GM10248 (cell line): Measurements from ENCODE around the gene TBX19.
A peak's percentile ranks its signal among the peaks of the same experiment; 100 is the strongest.

Experiments
- CTCF ChIA-PET: fragments of 300-600 bp; sonication (Branson Sonifier 250); formaldehyde crosslinking; extraction: SDS; loops from one replicate; lab custom pipeline; 2021; ENCODE audit warnings: antibody characterized with exemption; lab: Yijun Ruan, JAX
- POLR2A ChIA-PET: fragments of 350-650 bp; sonication (Branson Sonifier 250); formaldehyde crosslinking; extraction: SDS; loops from one replicate; lab custom pipeline; 2020; ENCODE audit warnings: antibody characterized with exemption; lab: Yijun Ruan, JAX
- DNase-seq: peaks from one replicate; pipeline ENCODE4 v3.0.0; 2012; ENCODE audit errors: extremely low spot score
- TF ChIP-seq, protein P1 (sequence below): IDR thresholded peaks from 2 replicates; pipeline ENCODE4 v1.5.1; 2012; ENCODE audit warnings: mild to moderate bottlenecking, low read depth; ENCODE audit errors: extremely low read depth, missing control alignments, control extremely low read depth

The TBX19 gene

DNA sequence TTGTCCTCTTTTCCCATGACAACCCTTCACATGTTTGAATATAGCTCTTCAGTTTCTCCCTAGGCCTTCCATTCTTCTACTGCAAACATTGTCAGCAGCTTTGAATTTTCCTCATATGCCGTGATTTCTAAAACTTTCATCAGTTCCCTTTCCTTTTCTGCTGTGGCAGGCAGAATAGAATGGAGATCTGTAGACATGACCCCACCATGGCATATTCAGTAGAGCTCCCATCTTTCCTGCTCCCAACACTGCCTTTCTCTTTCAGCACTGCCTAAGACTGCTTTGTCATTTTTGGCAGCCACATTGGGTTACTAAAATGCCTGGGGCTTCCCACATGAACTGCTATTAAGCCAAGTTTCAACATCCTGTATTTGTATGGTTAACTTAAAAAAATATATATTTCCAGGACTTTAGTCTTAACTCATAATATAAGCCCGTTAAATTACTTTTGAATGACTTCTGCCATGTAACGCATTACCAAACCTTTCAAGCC lies 60.9 kb downstream of the TBX19 start:
- TF ChIP-seq, protein P1, sequence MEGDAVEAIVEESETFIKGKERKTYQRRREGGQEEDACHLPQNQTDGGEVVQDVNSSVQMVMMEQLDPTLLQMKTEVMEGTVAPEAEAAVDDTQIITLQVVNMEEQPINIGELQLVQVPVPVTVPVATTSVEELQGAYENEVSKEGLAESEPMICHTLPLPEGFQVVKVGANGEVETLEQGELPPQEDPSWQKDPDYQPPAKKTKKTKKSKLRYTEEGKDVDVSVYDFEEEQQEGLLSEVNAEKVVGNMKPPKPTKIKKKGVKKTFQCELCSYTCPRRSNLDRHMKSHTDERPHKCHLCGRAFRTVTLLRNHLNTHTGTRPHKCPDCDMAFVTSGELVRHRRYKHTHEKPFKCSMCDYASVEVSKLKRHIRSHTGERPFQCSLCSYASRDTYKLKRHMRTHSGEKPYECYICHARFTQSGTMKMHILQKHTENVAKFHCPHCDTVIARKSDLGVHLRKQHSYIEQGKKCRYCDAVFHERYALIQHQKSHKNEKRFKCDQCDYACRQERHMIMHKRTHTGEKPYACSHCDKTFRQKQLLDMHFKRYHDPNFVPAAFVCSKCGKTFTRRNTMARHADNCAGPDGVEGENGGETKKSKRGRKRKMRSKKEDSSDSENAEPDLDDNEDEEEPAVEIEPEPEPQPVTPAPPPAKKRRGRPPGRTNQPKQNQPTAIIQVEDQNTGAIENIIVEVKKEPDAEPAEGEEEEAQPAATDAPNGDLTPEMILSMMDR: no peak
- CTCF ChIA-PET: interaction anchor here (0.7 to 7.3 kb wide), 21 partner anchors 10 to 1204 kb away, joined by 3 to 69 read pairs (median 5); partner anchors contain the start of gene ATP1B1
- DNase-seq: no peak
- POLR2A ChIA-PET: no interaction called here

DNA sequence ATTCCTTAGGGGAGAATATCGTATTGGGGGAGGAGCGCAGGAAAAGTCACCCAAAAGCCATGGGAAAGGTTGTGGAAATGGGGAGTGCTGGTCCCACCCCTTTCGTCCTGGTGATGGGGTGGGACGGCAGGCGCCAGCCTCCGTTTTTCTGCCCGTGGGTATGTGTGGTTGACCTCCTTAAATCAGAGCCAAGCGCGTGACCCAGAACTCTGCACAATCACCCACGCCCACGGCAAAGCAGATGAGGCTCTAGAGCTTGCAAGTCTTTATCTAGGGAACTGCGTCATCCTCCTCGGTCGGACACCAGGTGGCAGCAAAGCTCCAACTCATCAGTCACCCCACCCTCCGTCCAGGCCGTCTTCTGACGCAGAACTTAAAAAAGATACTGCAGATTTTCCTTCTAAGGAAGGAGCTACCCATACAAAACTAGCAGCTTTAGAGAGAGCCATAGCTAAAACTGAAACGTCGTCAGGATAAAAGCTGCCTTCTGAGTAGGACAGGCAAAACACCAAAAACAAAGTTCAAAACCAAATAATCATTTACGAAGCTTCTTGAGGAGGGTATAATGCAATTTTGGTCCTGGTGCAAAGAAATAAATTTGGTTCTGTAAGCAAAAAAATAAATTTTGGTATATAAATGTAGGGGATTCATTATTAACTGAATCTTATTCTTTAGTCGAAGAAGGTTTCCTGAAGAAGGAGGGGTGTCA lies 62.0 kb downstream of the TBX19 start:
- CTCF ChIA-PET: interaction anchor here (0.6 to 7.3 kb wide), 85 partner anchors 11 to 1212 kb away, joined by 3 to 69 read pairs (median 4); partner anchors contain the start of genes ATP1B1, BLZF1 and NME7

DNA sequence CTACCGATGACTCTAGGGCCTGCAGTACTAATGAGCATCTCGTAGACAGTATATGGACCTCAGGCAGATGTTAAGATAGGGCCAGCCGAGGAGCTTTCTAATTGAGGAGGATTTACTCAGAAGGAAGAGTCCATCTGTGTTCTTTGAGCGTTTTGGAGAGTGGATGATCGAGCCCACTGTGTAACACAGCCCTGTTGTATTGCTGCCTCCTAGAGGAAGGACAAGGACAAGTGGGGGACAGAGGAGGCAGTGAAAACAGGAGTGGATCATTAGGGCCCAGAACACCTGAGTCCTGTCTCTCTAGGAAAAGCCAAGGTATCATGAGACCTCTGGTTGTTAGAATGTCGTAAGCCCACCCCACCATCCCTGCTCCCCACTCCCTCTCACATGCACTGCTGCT lies 62.9 kb downstream of the TBX19 start:
- no peak for DNase-seq
- TF ChIP-seq, protein P1: peak; percentile 35
- POLR2A ChIA-PET: no interaction called here
- CTCF ChIA-PET: interaction anchor here (0.7 to 7.3 kb wide), 39 partner anchors 12 to 1202 kb away, joined by 3 to 69 read pairs (median 5); partner anchors contain the start of gene ATP1B1

More for the DNA sequence above, 62.0 kb downstream of the TBX19 start:
- TF ChIP-seq, protein P1: peak; percentile 79
- peak; percentile 68 for DNase-seq
- POLR2A ChIA-PET: no interaction called here

DNA sequence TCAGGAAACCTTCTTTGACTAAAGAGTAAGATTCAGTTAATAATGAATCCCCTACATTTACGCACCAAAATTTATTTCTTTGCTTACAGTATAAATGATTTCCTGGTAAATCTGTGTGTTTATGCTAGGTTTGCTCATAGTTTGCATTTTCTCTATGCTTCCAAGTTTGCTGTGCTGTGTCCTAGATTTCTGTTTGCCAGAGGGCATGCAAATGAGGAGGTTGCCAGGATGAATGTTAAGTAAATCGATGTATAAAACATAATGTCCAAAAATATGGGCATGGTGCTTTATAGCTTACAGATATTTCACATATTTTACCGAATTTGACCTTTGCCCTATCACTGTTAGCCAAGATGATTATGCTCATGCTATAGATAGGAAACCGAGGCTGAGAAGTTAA lies 63.8 kb downstream of the TBX19 start:
- no peak for DNase-seq
- TF ChIP-seq, protein P1: no peak
- ChIA-PET CTCF (interaction anchor here (1.0 to 7.3 kb wide), 4 partner anchors 13 to 1201 kb away, joined by 3 to 69 read pairs (median 18); no protein-coding TSS in a partner anchor), POLR2A (no interaction called here)

DNA sequence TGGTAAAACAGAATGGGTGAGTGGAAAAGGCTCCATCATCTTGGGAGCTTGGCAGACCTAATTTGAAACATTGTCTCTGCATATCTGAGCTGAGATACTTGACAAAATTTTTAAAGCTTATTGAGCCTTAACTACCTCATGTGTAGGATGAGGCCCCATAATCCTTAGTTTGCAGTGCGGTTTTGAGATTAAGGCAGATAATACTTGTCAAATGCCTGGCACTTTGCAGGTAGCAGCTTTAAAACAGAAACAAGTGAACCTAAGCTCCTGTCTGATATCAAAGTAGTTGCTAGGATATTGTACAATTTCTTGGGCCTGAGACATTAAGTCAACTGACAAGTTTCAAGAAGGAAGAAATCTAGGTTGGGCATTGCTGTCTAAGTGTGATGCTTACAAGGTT lies 65.3 kb downstream of the TBX19 start:
- no peak for DNase-seq
- POLR2A ChIA-PET: no interaction called here
- CTCF ChIA-PET: interaction anchor here (0.9 to 7.3 kb wide), 2 partner anchors 15 to 264 kb away, joined by 3 to 69 read pairs; no protein-coding TSS in a partner anchor
- TF ChIP-seq, protein P1: no peak

DNA sequence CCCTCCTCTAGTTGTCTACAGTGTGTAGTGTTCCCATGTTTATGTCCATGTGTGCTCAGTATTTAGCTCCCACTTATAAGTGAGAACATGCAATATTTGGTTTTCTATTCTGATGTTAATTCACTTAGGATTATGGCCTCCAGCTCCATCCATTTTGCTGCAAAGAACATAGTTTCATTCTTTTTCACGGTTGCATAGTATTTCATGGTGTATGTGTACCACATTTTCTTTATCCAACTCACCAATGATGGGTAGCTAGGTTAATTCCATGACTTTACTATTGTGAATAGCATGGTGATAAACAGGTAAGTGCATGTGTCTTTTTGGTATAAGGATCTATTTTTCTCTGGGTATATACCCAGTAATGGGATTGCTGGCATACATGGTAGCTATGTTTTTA lies 67.0 kb downstream of the TBX19 start:
- CTCF ChIA-PET: interaction anchor here (0.7 to 1.1 kb wide), 3 partner anchors 15 to 1001 kb away, joined by 3 to 4 read pairs (median 3); no protein-coding TSS in a partner anchor
- TF ChIP-seq, protein P1: no peak
- POLR2A ChIA-PET: no interaction called here
- DNase-seq: no peak
